Adipose tissue (tissue), 3 donors: ENCODE measurements around the gene NLRC5. TPM values are rescaled to one million over a fixed set of nuclear protein-coding genes. Genes with fewer than 3 reads are reported as not detected.
"Not testable (repeated sequence)": the region's sequence is repeated elsewhere in the genome, so short reads cannot be mapped to it uniquely, and the experiment has no call there.

Source experiments
- H3K27ac ChIP-seq: one replicate; pipeline ENCODE4 v1.5.1; 2013; ENCODE audit warnings: low read depth, low read length
- WGBS, 3 donors: extraction: QIAGEN DNeasy Blood & Tissue Kit; methylation state at CpG; one replicate each; pipeline ENCODE4 v1.1.7; 2013; 5-methylcytosine and 5-hydroxymethylcytosine counted together
- polyA plus RNA-seq, 3 donors: library from polyadenylated mRNA; stranded (reverse); fragments of 200-250 nt; gene quantifications; one replicate each; pipeline ENCODE4 v1.2.3, GENCODE V29; 2013
- donor health status: healthy with polysubstance abuse.
- donor health status: Bipolar disorder and iron deficiency.
- donor health status: healthy.

Gene NLRC5
- polyA plus RNA-seq, 3 donors = 7.3 to 44.2 (median 29.7) TPM

GRCh38 chr16:57054771-57055170, 65.4 kb downstream of the NLRC5 start:
- no peak overlapping the region for H3K27ac ChIP-seq
- WGBS, 3 donors = 72 to 87% (median 83%) methylated on average over 7 of the region's 7 CpGs

GRCh38 chr16:57055671-57056070, 66.3 kb downstream of the NLRC5 start:
- WGBS, 3 donors = 86 to 93% (median 90%) methylated on average over 6 of the region's 6 CpGs
- no peak overlapping the region for H3K27ac ChIP-seq

GRCh38 chr16:57058291-57058861, 69.0 kb downstream of the NLRC5 start:
- WGBS, 3 donors = 80 to 90% (median 87%) methylated on average over 9 of the region's 9 CpGs

GRCh38 chr16:57060323-57061083, 71.1 kb downstream of the NLRC5 start:
- H3K27ac ChIP-seq = peak overlapping the region; percentile 28
- 71 to 82% (median 77%) methylated on average over 9 of the region's 9 CpGs for WGBS, 3 donors

More at GRCh38 chr16:57058291-57058861, 69.0 kb downstream of the NLRC5 start:
- no peak overlapping the region for H3K27ac ChIP-seq

GRCh38 chr16:57061084-57061905, 71.9 kb downstream of the NLRC5 start:
- 40 to 57% (median 51%) methylated on average over 11 of the region's 11 CpGs for WGBS, 3 donors
- H3K27ac ChIP-seq = no peak overlapping the region

- WGBS, 3 donors = 56 to 74% (median 58%) methylated on average over 8 of the region's 8 CpGs
- no peak overlapping the region for H3K27ac ChIP-seq
Measured at GRCh38 chr16:57062329-57062728, 73.0 kb downstream of the NLRC5 start.

- 88 to 95% (median 91%) methylated on average over 8 of the region's 8 CpGs for WGBS, 3 donors
- H3K27ac ChIP-seq = not testable (repeated sequence)
Measured at GRCh38 chr16:57063189-57063588, 73.8 kb downstream of the NLRC5 start.

GRCh38 chr16:57064995-57065394, 75.6 kb downstream of the NLRC5 start:
- WGBS, 3 donors = 88 to 95% (median 93%) methylated on average over 5 of the region's 5 CpGs
- H3K27ac ChIP-seq = no peak overlapping the region

GRCh38 chr16:57066625-57067024, 77.3 kb downstream of the NLRC5 start:
- H3K27ac ChIP-seq = no peak overlapping the region
- 85 to 94% (median 87%) methylated on average over 4 of the region's 4 CpGs for WGBS, 3 donors

GRCh38 chr16:57067347-57067746, 78.0 kb downstream of the NLRC5 start:
- 87 to 98% (median 98%) methylated on average over 3 of the region's 3 CpGs for WGBS, 3 donors
- H3K27ac ChIP-seq = no peak overlapping the region

GRCh38 chr16:57069053-57069452, 79.7 kb downstream of the NLRC5 start:
- H3K27ac ChIP-seq = no peak overlapping the region
- WGBS, 3 donors = 69 to 91% (median 77%) methylated on average over 7 of the region's 7 CpGs

GRCh38 chr16:57069635-57070370, 80.4 kb downstream of the NLRC5 start:
- H3K27ac ChIP-seq = no peak overlapping the region
- WGBS, 3 donors = 78 to 80% (median 80%) methylated on average over 8 of the region's 8 CpGs

GRCh38 chr16:57070424-57070823, 81.1 kb downstream of the NLRC5 start:
- H3K27ac ChIP-seq = no peak overlapping the region
- WGBS, 3 donors = 98 to 100% (median 100%) methylated on average over 2 of the region's 2 CpGs

GRCh38 chr16:57071081-57071732, 81.8 kb downstream of the NLRC5 start:
- H3K27ac ChIP-seq = not testable (repeated sequence)
- 90 to 93% (median 92%) methylated on average over 4 of the region's 4 CpGs for WGBS, 3 donors

- 78 to 87% (median 83%) methylated on average over 3 of the region's 3 CpGs for WGBS, 3 donors
- H3K27ac ChIP-seq = no peak overlapping the region
Measured at GRCh38 chr16:57071831-57072582, 82.7 kb downstream of the NLRC5 start.

- no peak overlapping the region for H3K27ac ChIP-seq
- WGBS, 3 donors = 57 to 73% (median 72%) methylated on average over 8 of the region's 8 CpGs
Measured at GRCh38 chr16:57072616-57073275, 83.4 kb downstream of the NLRC5 start.

- H3K27ac ChIP-seq = no peak overlapping the region
- WGBS, 3 donors = 73 to 83% (median 81%) methylated on average over 7 of the region's 7 CpGs
Measured at GRCh38 chr16:57077714-57078113, 88.4 kb downstream of the NLRC5 start.
